Measurements from ENCODE around the gene TLE7. TPM values are rescaled to one million over a fixed set of nuclear protein-coding genes. Genes with fewer than 3 reads are reported as not detected.

TLE7 gene
- total and polyA plus RNA-seq, 2 experiments from 2014 or later: 0.44 to 2.5 TPM

GRCh38 chr16:71429581-71429980 is 12.3 kb downstream of the TLE7 start:
- peaks cover 3% of the 10 kb centered on the region; the same call in 2 of the 3 replicates for H3K9me3 Mint-ChIP-seq
- ATAC-seq: no peak
- H2AFZ ChIP-seq: no peak overlapping the region

DNA sequence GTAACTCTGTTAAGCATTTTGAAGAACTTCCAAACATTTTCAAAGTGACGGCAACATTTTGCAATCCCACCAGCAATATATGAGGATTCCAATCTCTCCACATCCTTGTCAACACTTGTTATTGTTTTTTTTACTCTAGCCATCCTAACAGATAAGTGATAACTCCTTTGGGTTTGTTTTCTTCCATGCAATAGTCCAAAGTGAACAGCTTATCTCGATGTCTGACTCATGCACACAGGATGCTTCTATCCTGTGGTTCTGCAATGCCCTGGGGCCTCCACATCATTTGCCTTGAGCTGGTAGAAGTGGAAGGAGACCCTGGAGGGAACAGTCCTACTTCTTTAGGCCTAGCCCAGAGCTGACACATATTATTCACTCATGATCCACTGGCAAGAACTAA is 13.0 kb downstream of the TLE7 start:
- H3K4me3 ChIP-seq: no peak overlapping the region
- H3K79me2 ChIP-seq (replicated peaks; ENCODE audit: insufficient read depth): no peaks in the 10 kb centered on the region
- peaks cover 6% of the 10 kb centered on the region for H3F3A ChIP-seq (replicated peaks; ENCODE audit: low read depth)
- no peak for DNase-seq (ENCODE audit: low spot score)
- peaks cover 3% of the 10 kb centered on the region; the same call in 2 of the 3 replicates for H3K9me3 Mint-ChIP-seq
- H3K4me2 ChIP-seq: no peak overlapping the region
- TF ChIP-seq CREB1 (CRISPR knock-in tag; IDR thresholded peaks at IDR 0.05; ENCODE audit: low read depth) (no peak), ZNF114 (CRISPR knock-in tag; IDR thresholded peaks at IDR 0.05) (no peak), EZH2 (IDR thresholded peaks at IDR 0.05; ENCODE audit: low read depth, unreplicated experiment) (no peak), STAT1 (IDR thresholded peaks at IDR 0.05; ENCODE audit: unreplicated experiment) (no peak), JUNB (IDR thresholded peaks at IDR 0.05; ENCODE audit: unreplicated experiment) (no peak), REST (IDR thresholded peaks at IDR 0.05; ENCODE audit: unreplicated experiment) (no peak)
- TF ChIP-seq, protein P1, sequence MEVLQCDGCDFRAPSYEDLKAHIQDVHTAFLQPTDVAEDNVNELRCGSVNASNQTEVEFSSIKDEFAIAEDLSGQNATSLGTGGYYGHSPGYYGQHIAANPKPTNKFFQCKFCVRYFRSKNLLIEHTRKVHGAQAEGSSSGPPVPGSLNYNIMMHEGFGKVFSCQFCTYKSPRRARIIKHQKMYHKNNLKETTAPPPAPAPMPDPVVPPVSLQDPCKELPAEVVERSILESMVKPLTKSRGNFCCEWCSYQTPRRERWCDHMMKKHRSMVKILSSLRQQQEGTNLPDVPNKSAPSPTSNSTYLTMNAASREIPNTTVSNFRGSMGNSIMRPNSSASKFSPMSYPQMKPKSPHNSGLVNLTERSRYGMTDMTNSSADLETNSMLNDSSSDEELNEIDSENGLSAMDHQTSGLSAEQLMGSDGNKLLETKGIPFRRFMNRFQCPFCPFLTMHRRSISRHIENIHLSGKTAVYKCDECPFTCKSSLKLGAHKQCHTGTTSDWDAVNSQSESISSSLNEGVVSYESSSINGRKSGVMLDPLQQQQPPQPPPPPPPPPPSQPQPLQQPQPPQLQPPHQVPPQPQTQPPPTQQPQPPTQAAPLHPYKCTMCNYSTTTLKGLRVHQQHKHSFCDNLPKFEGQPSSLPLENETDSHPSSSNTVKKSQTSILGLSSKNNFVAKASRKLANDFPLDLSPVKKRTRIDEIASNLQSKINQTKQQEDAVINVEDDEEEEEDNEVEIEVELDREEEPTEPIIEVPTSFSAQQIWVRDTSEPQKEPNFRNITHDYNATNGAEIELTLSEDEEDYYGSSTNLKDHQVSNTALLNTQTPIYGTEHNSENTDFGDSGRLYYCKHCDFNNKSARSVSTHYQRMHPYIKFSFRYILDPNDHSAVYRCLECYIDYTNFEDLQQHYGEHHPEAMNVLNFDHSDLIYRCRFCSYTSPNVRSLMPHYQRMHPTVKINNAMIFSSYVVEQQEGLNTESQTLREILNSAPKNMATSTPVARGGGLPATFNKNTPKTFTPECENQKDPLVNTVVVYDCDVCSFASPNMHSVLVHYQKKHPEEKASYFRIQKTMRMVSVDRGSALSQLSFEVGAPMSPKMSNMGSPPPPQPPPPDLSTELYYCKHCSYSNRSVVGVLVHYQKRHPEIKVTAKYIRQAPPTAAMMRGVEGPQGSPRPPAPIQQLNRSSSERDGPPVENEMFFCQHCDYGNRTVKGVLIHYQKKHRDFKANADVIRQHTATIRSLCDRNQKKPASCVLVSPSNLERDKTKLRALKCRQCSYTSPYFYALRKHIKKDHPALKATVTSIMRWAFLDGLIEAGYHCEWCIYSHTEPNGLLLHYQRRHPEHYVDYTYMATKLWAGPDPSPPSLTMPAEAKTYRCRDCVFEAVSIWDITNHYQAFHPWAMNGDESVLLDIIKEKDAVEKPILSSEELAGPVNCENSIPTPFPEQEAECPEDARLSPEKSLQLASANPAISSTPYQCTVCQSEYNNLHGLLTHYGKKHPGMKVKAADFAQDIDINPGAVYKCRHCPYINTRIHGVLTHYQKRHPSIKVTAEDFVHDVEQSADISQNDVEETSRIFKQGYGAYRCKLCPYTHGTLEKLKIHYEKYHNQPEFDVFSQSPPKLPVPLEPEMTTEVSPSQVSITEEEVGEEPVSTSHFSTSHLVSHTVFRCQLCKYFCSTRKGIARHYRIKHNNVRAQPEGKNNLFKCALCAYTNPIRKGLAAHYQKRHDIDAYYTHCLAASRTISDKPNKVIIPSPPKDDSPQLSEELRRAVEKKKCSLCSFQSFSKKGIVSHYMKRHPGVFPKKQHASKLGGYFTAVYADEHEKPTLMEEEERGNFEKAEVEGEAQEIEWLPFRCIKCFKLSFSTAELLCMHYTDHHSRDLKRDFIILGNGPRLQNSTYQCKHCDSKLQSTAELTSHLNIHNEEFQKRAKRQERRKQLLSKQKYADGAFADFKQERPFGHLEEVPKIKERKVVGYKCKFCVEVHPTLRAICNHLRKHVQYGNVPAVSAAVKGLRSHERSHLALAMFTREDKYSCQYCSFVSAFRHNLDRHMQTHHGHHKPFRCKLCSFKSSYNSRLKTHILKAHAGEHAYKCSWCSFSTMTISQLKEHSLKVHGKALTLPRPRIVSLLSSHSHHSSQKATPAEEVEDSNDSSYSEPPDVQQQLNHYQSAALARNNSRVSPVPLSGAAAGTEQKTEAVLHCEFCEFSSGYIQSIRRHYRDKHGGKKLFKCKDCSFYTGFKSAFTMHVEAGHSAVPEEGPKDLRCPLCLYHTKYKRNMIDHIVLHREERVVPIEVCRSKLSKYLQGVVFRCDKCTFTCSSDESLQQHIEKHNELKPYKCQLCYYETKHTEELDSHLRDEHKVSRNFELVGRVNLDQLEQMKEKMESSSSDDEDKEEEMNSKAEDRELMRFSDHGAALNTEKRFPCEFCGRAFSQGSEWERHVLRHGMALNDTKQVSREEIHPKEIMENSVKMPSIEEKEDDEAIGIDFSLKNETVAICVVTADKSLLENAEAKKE (CRISPR knock-in tag; IDR thresholded peaks at IDR 0.05): no peak
- no peak overlapping the region for H2AFZ ChIP-seq
- no peaks in the 10 kb centered on the region for H3K9me2 ChIP-seq (ENCODE audit: insufficient read depth)
- H3K4me3 Mint-ChIP-seq: no peak overlapping the region
- H3K36me3 ChIP-seq (ENCODE audit: insufficient read depth): no peaks in the 10 kb centered on the region
- H3K27me3 Mint-ChIP-seq (ENCODE audit: insufficient read depth, low read depth, poor library complexity): peaks cover 25% of the 10 kb centered on the region
- no peaks in the 10 kb centered on the region for H4K20me1 ChIP-seq (replicated peaks; ENCODE audit: insufficient read depth)
- H3K36me3 Mint-ChIP-seq (ENCODE audit: low read depth): peaks cover 3% of the 10 kb centered on the region; the same call in 1 of the 3 replicates
- no peak for ATAC-seq
- H3K4me1 Mint-ChIP-seq: peaks cover 7% of the 10 kb centered on the region; the same call in 2 of the 3 replicates
- H3K27me3 ChIP-seq (ENCODE audit: insufficient read depth): peaks cover 10% of the 10 kb centered on the region; the same call in 1 of the 2 replicates
- peaks cover 12% of the 10 kb centered on the region; the same call in 1 of the 2 replicates for H3K4me1 ChIP-seq (ENCODE audit: insufficient read depth)
- no peak overlapping the region for H3K27ac ChIP-seq (ENCODE audit: low read depth)
- H3K27ac Mint-ChIP-seq: no peak overlapping the region

More at GRCh38 chr16:71429581-71429980, 12.3 kb downstream of the TLE7 start:
- peaks cover 4% of the 10 kb centered on the region; the same call in 1 of the 2 replicates for H3K27me3 ChIP-seq (ENCODE audit: insufficient read depth)
- DNase-seq (ENCODE audit: low spot score): no peak
- H3K36me3 Mint-ChIP-seq (ENCODE audit: low read depth): peaks cover 3% of the 10 kb centered on the region; the same call in 1 of the 3 replicates
- H3F3A ChIP-seq (replicated peaks; ENCODE audit: low read depth): peaks cover 6% of the 10 kb centered on the region
- no peaks in the 10 kb centered on the region for H3K79me2 ChIP-seq (replicated peaks; ENCODE audit: insufficient read depth)
- no peaks in the 10 kb centered on the region for H3K9me2 ChIP-seq (ENCODE audit: insufficient read depth)
- H3K36me3 ChIP-seq (ENCODE audit: insufficient read depth): no peaks in the 10 kb centered on the region
- H3K4me2 ChIP-seq: no peak overlapping the region
- H3K27ac Mint-ChIP-seq: no peak overlapping the region
- H3K4me3 ChIP-seq: no peak overlapping the region
- peaks cover 20% of the 10 kb centered on the region for H3K27me3 Mint-ChIP-seq (ENCODE audit: insufficient read depth, low read depth, poor library complexity)
- TF ChIP-seq ZNF114 (CRISPR knock-in tag; IDR thresholded peaks at IDR 0.05) (no peak), JUNB (IDR thresholded peaks at IDR 0.05; ENCODE audit: unreplicated experiment) (no peak), NANOG (IDR thresholded peaks at IDR 0.05; ENCODE audit: borderline replicate concordance) (no peak), POLR2AphosphoS5 (IDR thresholded peaks at IDR 0.05; ENCODE audit: low read depth) (no peak), EZH2 (IDR thresholded peaks at IDR 0.05; ENCODE audit: low read depth, unreplicated experiment) (no peak)
- H3K4me1 Mint-ChIP-seq: peaks cover 7% of the 10 kb centered on the region; the same call in 2 of the 3 replicates
- no peaks in the 10 kb centered on the region for H4K20me1 ChIP-seq (replicated peaks; ENCODE audit: insufficient read depth)
- H3K4me3 Mint-ChIP-seq: no peak overlapping the region
- peaks cover 12% of the 10 kb centered on the region; the same call in 1 of the 2 replicates for H3K4me1 ChIP-seq (ENCODE audit: insufficient read depth)
- no peak overlapping the region for H3K27ac ChIP-seq (ENCODE audit: low read depth)

All from GM23338 (cell line).